PC-3 (cell line): ENCODE results near the gene KRT79. TPM values are rescaled to one million over a fixed set of nuclear protein-coding genes. Genes with fewer than 3 reads are reported as not detected.

ENCODE experiments used
- ATAC-seq: fragments of 200-7000 bp; cut with Tn5 transposase; 2 replicates; pipeline ENCODE4 v1.9.1; 2020; ENCODE audit warnings: mild to moderate bottlenecking, moderate library complexity
- BruUV-seq: library from RNA; stranded (reverse); fragments of 400-500 nt; replicated peaks from 2 replicates; lab custom pipeline; 2021; lab: Mats Ljungman, UMichigan
- CTCF ChIA-PET: fragments of 300-600 bp; sonication (Branson Sonifier 250); formaldehyde crosslinking; loops from one replicate; lab custom pipeline; 2022; ENCODE audit warnings: antibody characterized with exemption; lab: Charles Lee
- POLR2A ChIA-PET: fragments of 300-600 bp; sonication (Branson Sonifier 250); formaldehyde crosslinking; loops from one replicate; lab custom pipeline; 2022; ENCODE audit warnings: antibody characterized with exemption; ENCODE audit not compliant: unreplicated experiment; lab: Charles Lee
- DNase-seq: peaks from one replicate; pipeline ENCODE4 v3.0.0-alpha.2; 2015
- H2AFZ ChIP-seq: fragments of 300-600 bp; sonication (generic); 2 replicates; pipeline ENCODE4 v1.6.0; 2016; ENCODE audit warnings: antibody characterized with exemption, low read length
- H3F3A ChIP-seq: fragments of 300-600 bp; sonication (generic); one replicate; pipeline ENCODE4 v1.6.0; 2017; ENCODE audit warnings: antibody characterized with exemption, low read length, control low read depth, mild to moderate bottlenecking; ENCODE audit not compliant: unreplicated experiment
- H3K27ac ChIP-seq: fragments of 300-600 bp; sonication (generic); 2 replicates; pipeline ENCODE4 v1.5.1; 2016; ENCODE audit warnings: mild to moderate bottlenecking, low read length
- H3K27me3 ChIP-seq: fragments of 300-600 bp; sonication (generic); 2 replicates; pipeline ENCODE4 v1.6.1; 2016; ENCODE audit warnings: low read length, mixed read lengths
- H3K36me3 ChIP-seq: fragments of 300-600 bp; sonication (generic); 2 replicates; pipeline ENCODE4 v1.6.1; 2016; ENCODE audit warnings: low read depth, mixed run types, low read length, mixed read lengths
- H3K4me1 ChIP-seq: fragments of 300-600 bp; sonication (generic); 2 replicates; pipeline ENCODE4 v1.5.1; 2016; ENCODE audit warnings: low read length; ENCODE audit not compliant: insufficient read depth
- H3K4me2 ChIP-seq: fragments of 300-600 bp; sonication (generic); 2 replicates; pipeline ENCODE4 v1.6.0; 2016; ENCODE audit warnings: low read length
- H3K4me3 ChIP-seq: fragments of 300-600 bp; sonication (generic); 2 replicates; pipeline ENCODE4 v1.5.1; 2016; ENCODE audit warnings: mild to moderate bottlenecking, low read length, mixed read lengths
- H3K79me2 ChIP-seq: fragments of 300-600 bp; sonication (generic); 2 replicates; pipeline ENCODE4 v1.6.1; 2017; ENCODE audit warnings: low read length, mixed read lengths
- H3K9ac ChIP-seq: fragments of 300-600 bp; sonication (generic); 2 replicates; pipeline ENCODE4 v1.6.0; 2016; ENCODE audit warnings: mild to moderate bottlenecking, low read length
- H3K9me2 ChIP-seq: fragments of 300-600 bp; sonication (generic); replicated peaks from 2 replicates; pipeline ENCODE4 v1.6.1; 2016; ENCODE audit warnings: mixed run types, low read length, mixed read lengths
- H3K9me3 ChIP-seq: fragments of 300-600 bp; sonication (generic); 2 replicates; pipeline ENCODE4 v1.6.1; 2016; ENCODE audit warnings: low read length, mixed read lengths
- H4K20me1 ChIP-seq: fragments of 300-600 bp; sonication (generic); 2 replicates; pipeline ENCODE4 v1.6.1; 2016; ENCODE audit warnings: low read length, mixed read lengths
- CTCF ChIP-seq: fragments of 300-600 bp; sonication (generic); conservative IDR thresholded peaks from 2 replicates; pipeline ENCODE4 v1.5.1; 2017; ENCODE audit warnings: antibody characterized with exemption, low read depth, mild to moderate bottlenecking, low read length
- EZH2 ChIP-seq: fragments of 300-600 bp; sonication (generic); IDR thresholded peaks from one replicate; pipeline ENCODE4 v1.6.1; 2017; ENCODE audit warnings: antibody characterized with exemption, mild to moderate bottlenecking, low read length; ENCODE audit not compliant: unreplicated experiment
- EZH2phosphoT487 ChIP-seq: fragments of 300-600 bp; sonication (generic); IDR thresholded peaks from 2 replicates; pipeline ENCODE4 v1.6.1; 2018; ENCODE audit warnings: mild to moderate bottlenecking, antibody characterized with exemption, low read length, borderline replicate concordance
- intact Hi-C: fragments of 100-400 bp; cut with micrococcal nuclease; formaldehyde crosslinking; loops from 2 replicates; pipeline ENCODE4 v1.9.0; 2023
- total RNA-seq: library from RNA; depleted of rRNA; stranded (reverse); fragments of >200 nt; gene quantifications from 2 replicates; pipeline ENCODE4 v1.2.3, GENCODE V29; 2014

The KRT79 gene
- total RNA-seq, 1 experiment from 2014 or later, result not detected

- CTCF ChIA-PET, result no interaction called here
These were observed 13.4 kb upstream of the KRT79 start for GRCh38 chr12:52847335-52848102.

GRCh38 chr12:52846356-52846970 lies 12.4 kb upstream of the KRT79 start:
- no peak for TF ChIP-seq EZH2
- H3K36me3 ChIP-seq, result no peaks in the 10 kb centered on the region
- peaks cover 15% of the 10 kb centered on the region for H3K4me1 ChIP-seq
- H3K9me2 ChIP-seq, result no peaks in the 10 kb centered on the region
- peak overlapping the region; percentile 11; the same call in 1 of the 2 replicates for H3K9ac ChIP-seq
- no peak overlapping the region for H3K4me2 ChIP-seq
- no peaks in the 10 kb centered on the region for H3K9me3 ChIP-seq
- no TSS peak for BruUV-seq
- ATAC-seq (no peak), DNase-seq (no peak)
- intact Hi-C loops, result no loop called here
- ChIA-PET POLR2A (no interaction called here), CTCF (no interaction called here)
- H3K4me3 ChIP-seq, result no peak overlapping the region
- H3K79me2 ChIP-seq, result no peaks in the 10 kb centered on the region
- no peak overlapping the region for H2AFZ ChIP-seq
- H3K27me3 ChIP-seq, result no peaks in the 10 kb centered on the region
- no peaks in the 10 kb centered on the region for H4K20me1 ChIP-seq
- H3F3A ChIP-seq, result no peaks in the 10 kb centered on the region
- peak overlapping the region; percentile 75 for H3K27ac ChIP-seq

More at GRCh38 chr12:52847335-52848102, 13.4 kb upstream of the KRT79 start:
- Histone ChIP-seq H3K9me3 (no peaks in the 10 kb centered on the region), H3K36me3 (no peaks in the 10 kb centered on the region), H3K9ac (peak overlapping the region; percentile 11), H2AFZ (peak overlapping the region; percentile 2; the same call in 1 of the 2 replicates), H3K4me2 (no peak overlapping the region), H3K9me2 (no peaks in the 10 kb centered on the region), H3F3A (no peaks in the 10 kb centered on the region), H3K4me1 (peaks cover 15% of the 10 kb centered on the region), H3K4me3 (no peak overlapping the region), H3K27ac (peak overlapping the region; percentile 75), H3K79me2 (no peaks in the 10 kb centered on the region), H3K27me3 (no peaks in the 10 kb centered on the region), H4K20me1 (no peaks in the 10 kb centered on the region)
- intact Hi-C loops, result no loop called here
- no peak for TF ChIP-seq CTCF
- TF ChIP-seq EZH2phosphoT487, result no peak
- TF ChIP-seq EZH2, result no peak
- DNase-seq (peak; percentile 79), ATAC-seq (no peak)
- POLR2A ChIA-PET, result no interaction called here
- no TSS peak for BruUV-seq

GRCh38 chr12:52845946-52846345 lies 11.8 kb upstream of the KRT79 start:
- DNase-seq (no peak), ATAC-seq (no peak)
- Histone ChIP-seq H3K27me3 (no peaks in the 10 kb centered on the region), H3K27ac (no peak overlapping the region), H4K20me1 (no peaks in the 10 kb centered on the region), H3K9ac (no peak overlapping the region), H2AFZ (no peak overlapping the region), H3K4me1 (peaks cover 15% of the 10 kb centered on the region), H3K9me3 (no peaks in the 10 kb centered on the region), H3K79me2 (no peaks in the 10 kb centered on the region), H3K4me3 (no peak overlapping the region), H3K9me2 (no peaks in the 10 kb centered on the region), H3K36me3 (no peaks in the 10 kb centered on the region), H3K4me2 (no peak overlapping the region), H3F3A (no peaks in the 10 kb centered on the region)
- ChIA-PET POLR2A (no interaction called here), CTCF (no interaction called here)
- TF ChIP-seq EZH2phosphoT487 (no peak), EZH2 (no peak), CTCF (no peak)
- intact Hi-C loops, result no loop called here
- no TSS peak for BruUV-seq
